Smooth muscle cell (in vitro differentiated cells): ENCODE measurements around the gene KASH5. TPM values are rescaled to one million over a fixed set of nuclear protein-coding genes. Genes with fewer than 3 reads are reported as not detected.
"Not testable (repeated sequence)": the region's sequence is repeated elsewhere in the genome, so short reads cannot be mapped to it uniquely, and the experiment has no call there.

Experiments used
- DNase-seq: peaks from one replicate; lab custom pipeline; 2025; ENCODE audit not compliant: unreplicated experiment; lab: John Stamatoyannopoulos, UW
- H2AFZ ChIP-seq: fragments of 200-600 bp; sonication (generic); 2 replicates; pipeline ENCODE4 v1.6.0; 2016; ENCODE audit warnings: antibody characterized with exemption, low read depth, mild to moderate bottlenecking
- H3F3A ChIP-seq: fragments of 200-600 bp; sonication (generic); 2 replicates; pipeline ENCODE4 v1.6.0; 2017; ENCODE audit warnings: antibody characterized with exemption, low read depth
- H3K27ac ChIP-seq: fragments of 200-600 bp; sonication (generic); 2 replicates; pipeline ENCODE4 v1.5.1; 2016; ENCODE audit warnings: low read depth, mild to moderate bottlenecking
- H3K27me3 ChIP-seq: fragments of 200-600 bp; sonication (generic); 2 replicates; pipeline ENCODE4 v1.6.1; 2016; ENCODE audit warnings: low read depth, mild to moderate bottlenecking
- H3K36me3 ChIP-seq: fragments of 200-600 bp; sonication (generic); 2 replicates; pipeline ENCODE4 v1.5.1; 2016; ENCODE audit warnings: low read depth
- H3K4me1 ChIP-seq: fragments of 200-600 bp; sonication (generic); 2 replicates; pipeline ENCODE4 v1.5.1; 2016; ENCODE audit warnings: low read depth
- H3K4me2 ChIP-seq: fragments of 200-600 bp; sonication (generic); 2 replicates; pipeline ENCODE4 v1.6.0; 2016; ENCODE audit warnings: mild to moderate bottlenecking
- H3K4me3 ChIP-seq: fragments of 200-600 bp; sonication (generic); 2 replicates; pipeline ENCODE4 v1.5.1; 2016; ENCODE audit warnings: mild to moderate bottlenecking
- H3K79me2 ChIP-seq: fragments of 200-600 bp; sonication (generic); 2 replicates; pipeline ENCODE4 v1.6.0; 2016; ENCODE audit warnings: low read depth, mild to moderate bottlenecking
- H3K9ac ChIP-seq: fragments of 200-600 bp; sonication (generic); 2 replicates; pipeline ENCODE4 v1.6.0; 2016; ENCODE audit warnings: low read depth
- H3K9me3 ChIP-seq: fragments of 200-600 bp; sonication (generic); replicated peaks from 2 replicates; pipeline ENCODE4 v1.5.1; 2016; ENCODE audit warnings: low read depth
- H4K20me1 ChIP-seq: fragments of 200-600 bp; sonication (generic); 2 replicates; pipeline ENCODE4 v1.6.0; 2016; ENCODE audit warnings: low read depth
- CTCF ChIP-seq: fragments of 200-600 bp; sonication (generic); IDR thresholded peaks from 2 replicates; pipeline ENCODE4 v1.5.1; 2017; ENCODE audit warnings: borderline replicate concordance, mild to moderate bottlenecking, antibody characterized with exemption; ENCODE audit not compliant: insufficient read depth, poor library complexity, severe bottlenecking
- WGBS: methylation state at CpG from one replicate; pipeline ENCODE4 v1.1.7; 2016; ENCODE audit warnings: low lambda C conversion rate; 5-methylcytosine and 5-hydroxymethylcytosine counted together
- polyA plus RNA-seq: library from polyadenylated mRNA; unstranded; fragments of >200 nt; fragmentation: Nextera tagmentation; extraction: Ambion mirVana; gene quantifications from 2 replicates; pipeline ENCODE4 v1.2.1, GENCODE V29; 2016
- total RNA-seq: library from RNA; depleted of rRNA; stranded (reverse); fragments of >200 nt; gene quantifications from 2 replicates; pipeline ENCODE4 v1.2.3, GENCODE V29; 2014

The KASH5 gene
- total and polyA plus RNA-seq, 2 experiments from 2014 or later, result not detected

DNA sequence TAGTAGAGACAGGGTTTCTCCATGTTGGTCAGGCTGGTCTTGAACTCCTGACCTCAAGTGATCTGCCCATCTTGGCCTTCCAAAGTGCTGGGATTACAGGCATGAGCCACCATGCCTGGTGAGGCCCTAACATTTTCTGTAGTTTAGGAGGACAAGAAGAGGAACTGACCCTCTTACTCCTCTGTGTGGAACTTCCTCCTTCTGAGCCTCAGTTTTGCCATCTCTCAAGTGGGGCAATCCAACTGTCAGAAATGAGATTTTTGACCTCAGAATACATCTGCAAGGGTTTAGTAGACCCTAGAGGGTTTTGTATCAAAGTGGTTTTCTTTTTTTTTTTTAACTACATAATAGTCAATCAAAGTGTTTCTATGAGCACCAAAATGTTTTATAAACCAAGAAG lies 21.9 kb upstream of the KASH5 start:
- no peak overlapping the region for H3K4me3 ChIP-seq
- H3K9me3 ChIP-seq, result no peaks in the 10 kb centered on the region
- no peak overlapping the region for H3K27ac ChIP-seq
- H3K36me3 ChIP-seq, result no peaks in the 10 kb centered on the region
- no peak overlapping the region for H2AFZ ChIP-seq
- no peak overlapping the region for H3K4me2 ChIP-seq
- H3F3A ChIP-seq, result peaks cover 6% of the 10 kb centered on the region
- H3K4me1 ChIP-seq, result peaks cover 3% of the 10 kb centered on the region
- no peaks in the 10 kb centered on the region for H4K20me1 ChIP-seq
- H3K9ac ChIP-seq, result no peak overlapping the region
- H3K79me2 ChIP-seq, result peaks cover 12% of the 10 kb centered on the region
- no peak for TF ChIP-seq CTCF
- no peaks in the 10 kb centered on the region for H3K27me3 ChIP-seq
- no peak for DNase-seq

DNA sequence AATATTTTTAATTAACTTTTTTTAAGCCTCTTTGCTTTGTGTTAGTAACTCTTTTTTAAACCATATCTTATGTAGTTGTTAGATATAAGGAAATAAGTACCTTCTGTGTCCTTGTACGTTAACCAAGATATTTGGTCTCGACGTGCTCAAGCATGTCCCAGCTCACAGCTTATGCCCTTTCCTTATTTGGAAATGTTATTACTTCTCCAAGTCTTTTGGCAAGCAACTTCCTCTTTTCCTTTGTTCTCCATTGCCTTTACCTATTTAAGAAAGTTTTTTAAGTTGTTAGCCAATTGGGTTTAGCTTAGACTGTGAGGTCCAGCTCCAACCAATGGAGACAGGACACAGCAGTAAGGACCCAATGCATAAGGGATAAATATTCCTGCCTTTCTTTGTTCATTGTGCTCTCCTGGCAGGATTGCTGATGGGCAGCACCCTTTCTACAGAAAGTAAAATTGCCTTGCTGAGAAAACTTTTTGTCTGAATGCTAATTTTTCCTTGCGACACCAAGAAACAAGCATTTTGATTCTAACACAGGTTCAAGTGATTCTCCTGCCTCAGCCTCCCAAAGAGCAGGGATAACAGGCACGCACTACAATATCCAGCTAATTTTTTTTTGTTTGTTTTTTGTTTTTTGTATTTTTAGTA lies 19.2 kb upstream of the KASH5 start:
- Histone ChIP-seq H3K27me3 (no peaks in the 10 kb centered on the region), H3K4me3 (no peak overlapping the region), H3F3A (peaks cover 4% of the 10 kb centered on the region), H3K4me2 (no peak overlapping the region), H4K20me1 (no peaks in the 10 kb centered on the region), H3K9me3 (no peaks in the 10 kb centered on the region), H3K4me1 (peaks cover 3% of the 10 kb centered on the region), H3K79me2 (no peaks in the 10 kb centered on the region), H3K9ac (no peak overlapping the region), H3K36me3 (no peaks in the 10 kb centered on the region), H2AFZ (no peak overlapping the region), H3K27ac (no peak overlapping the region)
- no peak for TF ChIP-seq CTCF
- 65% methylated on average over 5 of the region's 5 CpGs for WGBS
- no peak for DNase-seq

GRCh38 chr19:49371184-49371583 lies 16.9 kb upstream of the KASH5 start:
- H3K4me2 ChIP-seq, result no peak overlapping the region
- H3K79me2 ChIP-seq, result no peaks in the 10 kb centered on the region
- H2AFZ ChIP-seq, result no peak overlapping the region
- H3K4me1 ChIP-seq, result no peaks in the 10 kb centered on the region
- H3K27me3 ChIP-seq, result no peaks in the 10 kb centered on the region
- H4K20me1 ChIP-seq, result no peaks in the 10 kb centered on the region
- WGBS, result 83% methylated on average over 3 of the region's 3 CpGs
- no peaks in the 10 kb centered on the region for H3F3A ChIP-seq
- no peaks in the 10 kb centered on the region for H3K36me3 ChIP-seq
- DNase-seq, result no peak
- TF ChIP-seq CTCF, result no peak
- no peak overlapping the region for H3K27ac ChIP-seq
- H3K9ac ChIP-seq, result no peak overlapping the region
- H3K4me3 ChIP-seq, result no peak overlapping the region
- no peaks in the 10 kb centered on the region for H3K9me3 ChIP-seq

DNA sequence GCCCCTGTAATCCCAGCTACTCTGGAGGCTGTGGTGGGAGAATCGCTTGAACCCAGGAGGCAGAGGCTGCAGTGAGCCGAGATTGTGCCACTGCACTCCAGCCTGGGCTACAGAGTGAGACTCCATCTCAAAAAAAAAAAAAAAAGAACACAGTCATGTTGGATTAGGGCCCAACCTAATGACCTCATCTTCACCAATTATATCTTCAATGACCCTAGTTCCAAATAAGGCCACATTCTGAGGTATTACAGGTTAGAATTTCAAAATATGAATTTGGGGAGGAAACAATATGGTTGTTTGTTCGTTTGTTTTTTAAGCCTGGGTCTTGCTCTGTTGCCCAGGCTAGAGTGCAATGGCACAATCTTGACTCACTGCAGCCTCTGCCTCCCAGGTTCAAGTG lies 14.9 kb upstream of the KASH5 start:
- not testable (repeated sequence) for H2AFZ ChIP-seq, H3K79me2 ChIP-seq, H3F3A ChIP-seq, H3K4me3 ChIP-seq, H3K27ac ChIP-seq, DNase-seq, H3K4me2 ChIP-seq, H4K20me1 ChIP-seq, H3K9ac ChIP-seq, H3K27me3 ChIP-seq, H3K9me3 ChIP-seq, H3K4me1 ChIP-seq, H3K36me3 ChIP-seq
- WGBS, result 89% methylated on average over 3 of the region's 3 CpGs
